Heart left ventricle (tissue), 16 donors: Measurements from ENCODE around the gene EMC1. TPM values are rescaled to one million over a fixed set of nuclear protein-coding genes. Genes with fewer than 3 reads are reported as not detected.

Experiments
- ATAC-seq, 4 donors: fragments of 200-7000 bp; cut with Tn5 transposase; one replicate each; pipeline ENCODE4 v1.9.1; 2020 to 2022; ENCODE audit warnings: moderate library complexity in 4 of 4, mild to moderate bottlenecking in 3 of 4, moderate number of reproducible peaks in 1 of 4
- DNase-seq, 5 donors: peaks; one replicate each; pipeline ENCODE4 v3.0.0-alpha.2; 2020
- H3K27ac ChIP-seq, 12 donors: fragments of 200-600 bp; sonication (generic) in 4 of 12; one replicate each; pipeline versions ENCODE4 v1.5.0 to v1.8.0; 2016 to 2022; ENCODE audit warnings: mild to moderate bottlenecking in 2 of 12
- H3K27me3 ChIP-seq, 9 donors: fragments of 200-600 bp; sonication (generic) in 2 of 9; one replicate each; pipeline versions ENCODE4 v1.5.1 to v1.8.0; 2016 to 2022; ENCODE audit warnings: mild to moderate bottlenecking in 3 of 9
- H3K36me3 ChIP-seq, 9 donors: fragments of 200-600 bp; sonication (generic) in 2 of 9; one replicate each; pipeline versions ENCODE4 v1.5.0 to v1.8.0; 2018 to 2022; ENCODE audit warnings: mild to moderate bottlenecking in 2 of 9
- H3K4me1 ChIP-seq, 12 donors: fragments of 200-600 bp; sonication (generic) in 4 of 12; one replicate each; pipeline versions ENCODE4 v1.5.0 to v1.8.0; 2016 to 2022; ENCODE audit warnings: mild to moderate bottlenecking in 3 of 12
- H3K4me3 ChIP-seq, 12 donors: fragments of 200-600 bp; sonication (generic) in 4 of 12; one replicate each; pipeline versions ENCODE4 v1.5.0 to v1.8.0; 2017 to 2022; ENCODE audit warnings: mild to moderate bottlenecking in 9 of 12, moderate library complexity in 4 of 12
- H3K9me3 ChIP-seq, 12 donors: fragments of 200-600 bp; sonication (generic) in 4 of 12; one replicate each; pipeline versions ENCODE4 v1.5.0 to v1.8.0; 2016 to 2022; ENCODE audit warnings: mild to moderate bottlenecking in 1 of 12
- CTCF ChIP-seq, 12 donors: fragments of 200-600 bp; sonication (generic) in 4 of 12; IDR thresholded peaks; one replicate each; pipeline versions ENCODE4 v1.5.0 to v1.8.0; 2018 to 2022; ENCODE audit warnings: antibody characterized with exemption in 12 of 12, mild to moderate bottlenecking in 5 of 12
- POLR2A ChIP-seq, 2 donors: fragments of 450-650 bp; IDR thresholded peaks; one replicate each; pipeline ENCODE4 v1.6.1; 2017; ENCODE audit warnings: antibody characterized with exemption in 2 of 2, mild to moderate bottlenecking in 2 of 2, moderate library complexity in 2 of 2
- WGBS, 4 donors: extraction: QIAGEN DNeasy Blood & Tissue Kit in 2 of 4; methylation state at CpG; one replicate each; pipeline versions ENCODE4 v1.1.5 to v1.1.7; 2013 to 2018; 5-methylcytosine and 5-hydroxymethylcytosine counted together
- intact Hi-C, 10 donors: fragments of 100-400 bp; cut with DNase I; formaldehyde crosslinking; loops; one replicate each; pipeline versions ENCODE4 v1.11.1 to v1.14.2; 2022
- polyA plus RNA-seq, 2 donors: library from polyadenylated mRNA; stranded (reverse); fragments of 200-250 nt; gene quantifications; one replicate each; pipeline ENCODE4 v1.2.3, GENCODE V29; 2013
- total RNA-seq, 9 donors: library from RNA; depleted of rRNA in 2 of 9; stranded (reverse); fragments of >200 nt in 2 of 9; fragmentation: NEBNext Ultra II Directional in 3 of 9; extraction: Animal tissue kit (Norgen Biotek cat#: 25700) in 3 of 9; gene quantifications; one replicate each; pipeline versions ENCODE4 v1.1.0 to v1.2.4, GENCODE V29; 2016 to 2023
- donor health status: ischemic (EF 13 %, LVEDD 7.1; RV severe dilation, severe dysfunction).
- donor health status: healthy with polysubstance abuse.
- donor health status: DM: no; HTN: yes; CAD: no.
- donor health status: DM: no; HTN: no; CAD: no.
- donor health status: ischemic (EF 25% LVEDD 6.9; RV normal size, moderate dysfunction).
- donor health status: ischemic (EF 25% LVEDD 5.7; RV mildly dilated, moderate dysfunction).
- donor health status: healthy.
- donor health status: DM: yes; HTN: yes; CAD: no.
- donor health status: ischemic (EF 35%, LVEDD 5.7; RV mildly dilated, moderate dysfunction).
- donor health status: nonischemic (EF 11% LVEDD 7.7; RV severe dilation, severe dysfunction).
- donor health status: DM: yes; HTN: yes; CAD: no.
- donor health status: PGD.
- donor health status: ischemic (EF 29% LVEDD 5.4; RV normal size, mild dysfunction).
- donor health status: nonischemic (EF 23%, LVEDD 6.1; RV moderate dilation, normal function).

The EMC1 gene
- total and polyA plus RNA-seq, 11 donors, result 10.1 to 54.5 (median 28.9) TPM

DNA sequence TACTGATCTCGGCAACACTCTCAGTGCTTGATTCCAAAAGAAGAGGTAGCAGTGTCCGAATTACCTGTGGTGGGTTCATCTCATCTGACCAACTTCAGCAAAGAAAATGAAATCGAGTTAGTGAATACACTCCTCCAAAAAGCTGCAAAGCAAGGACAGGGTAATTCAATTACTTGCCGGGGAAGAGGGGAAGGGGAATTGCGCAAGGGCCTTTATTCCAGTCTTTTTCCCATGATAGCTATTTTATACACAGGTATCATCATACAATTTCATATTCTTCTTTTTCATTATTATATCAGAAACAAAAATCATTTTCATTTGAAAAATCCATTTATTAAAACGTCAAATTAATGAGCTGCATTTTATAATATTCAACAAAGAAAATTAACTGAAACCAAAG lies 84.2 kb downstream of the EMC1 start:
- WGBS, 4 donors, result 92 to 96% (median 96%) methylated on average over 6 of the region's 6 CpGs
- DNase-seq (no peak), ATAC-seq (no peak)
- TF ChIP-seq POLR2A (IDR thresholded peaks at IDR 0.05), result no peak
- no peak for TF ChIP-seq CTCF (IDR thresholded peaks at IDR 0.05)
- Histone ChIP-seq H3K4me3 (no peak overlapping the region), H3K9me3 (no peaks in the 10 kb centered on the region), H3K36me3 (peaks cover 0 to 100% (median 99%) of the 10 kb centered on the region in 9 donors), H3K4me1 (peaks cover 0 to 29% (median 0%) of the 10 kb centered on the region in 12 donors), H3K27me3 (no peaks in the 10 kb centered on the region), H3K27ac (no peak overlapping the region)
- intact Hi-C loops, result no loop called here

DNA sequence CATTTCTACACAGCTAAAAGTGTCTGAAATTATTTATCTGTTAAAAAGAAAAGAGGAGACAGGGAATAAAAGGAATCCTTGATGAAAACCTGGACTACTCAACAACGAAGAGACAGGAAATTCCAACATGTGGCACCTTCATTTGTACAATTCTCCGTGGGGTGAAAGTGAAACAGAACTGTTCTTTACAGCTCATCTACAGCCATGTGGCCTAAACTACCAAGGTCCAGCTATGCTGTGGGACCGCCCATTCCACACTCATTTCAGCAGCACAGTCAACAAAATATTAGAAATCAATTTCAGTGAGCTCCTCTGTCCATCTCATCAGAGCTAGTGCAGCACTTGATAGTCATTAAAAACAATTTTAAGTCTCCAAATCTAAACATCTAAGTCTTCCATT lies 85.3 kb downstream of the EMC1 start:
- Histone ChIP-seq H3K27me3 (no peaks in the 10 kb centered on the region), H3K36me3 (peaks cover 0 to 100% (median 99%) of the 10 kb centered on the region in 9 donors), H3K4me1 (peaks cover 0 to 29% (median 0%) of the 10 kb centered on the region in 12 donors), H3K27ac (peak overlapping the region in 1 of 12 donors; percentile 12), H3K4me3 (no peak overlapping the region), H3K9me3 (no peaks in the 10 kb centered on the region)
- WGBS, 4 donors, result 60 to 67% (median 65%) methylated on average over 3 of the region's 3 CpGs
- no peak for TF ChIP-seq CTCF (IDR thresholded peaks at IDR 0.05)
- TF ChIP-seq POLR2A (IDR thresholded peaks at IDR 0.05), result no peak
- DNase-seq (no peak), ATAC-seq (no peak)
- intact Hi-C loops, result no loop called here

Other genes with a start within 250 kb of the EMC1 start
- gene UBR4, start 41.3 kb downstream of the EMC1 start, total RNA-seq, result 100 to 1,000 TPM in 3 of 9 donors, 10 to 100 TPM in 6; 44.8 to 150 (median 94.4) TPM
- 10 to 100 TPM; 67.3 to 67.4 TPM for gene UBR4, start 41.3 kb downstream of the EMC1 start, polyA plus RNA-seq
- gene MRTO4, start 281 bp upstream of the EMC1 start, total RNA-seq, result 10 to 100 TPM in 6 of 9 donors, 1 to 10 TPM in 3; 8.3 to 17.4 (median 13.7) TPM
- 10 to 100 TPM; 19.3 to 56.3 TPM for gene MRTO4, start 281 bp upstream of the EMC1 start, polyA plus RNA-seq
- under 1 TPM in 5 of 9 donors, not detected in 4; 0.19 to 0.36 (median 0.20) TPM for gene AKR7A3, start 37.2 kb upstream of the EMC1 start, total RNA-seq
- under 1 TPM in 1 of 2 donors, not detected in 1; 0.12 TPM for gene AKR7A3, start 37.2 kb upstream of the EMC1 start, polyA plus RNA-seq
- gene AKR7A2, start 60.6 kb upstream of the EMC1 start, total RNA-seq, result 10 to 100 TPM; 25.0 to 97.5 (median 46.4) TPM
- 10 to 100 TPM; 13.8 to 27.2 TPM for gene AKR7A2, start 60.6 kb upstream of the EMC1 start, polyA plus RNA-seq
- 10 to 100 TPM in 2 of 9 donors, 1 to 10 TPM in 7; 6.4 to 17.2 (median 8.2) TPM for gene SLC66A1, start 60.8 kb upstream of the EMC1 start, total RNA-seq
- gene SLC66A1, start 60.8 kb upstream of the EMC1 start, polyA plus RNA-seq, result 10 to 100 TPM; 10.4 to 19.4 TPM
- 100 to 1,000 TPM in 8 of 9 donors, 10 to 100 TPM in 1; 77.8 to 348 (median 237) TPM for gene CAPZB, start 234.0 kb upstream of the EMC1 start, total RNA-seq
- 100 to 1,000 TPM; 228 to 255 TPM for gene CAPZB, start 234.0 kb upstream of the EMC1 start, polyA plus RNA-seq